OCI-LY3 (cell line): ENCODE data around the gene KRT36.

Experiments used
- H2AFZ ChIP-seq: fragments of 200-600, 300-600 bp; shearing (Covaris generic); 2 replicates; pipeline ENCODE4 v1.6.0; 2014; ENCODE audit warnings: antibody characterized with exemption, low read depth, low read length
- H3K27ac ChIP-seq: fragments of 200-600, 300-600 bp; sonication (generic); 2 replicates; pipeline ENCODE4 v1.5.1; 2014; ENCODE audit warnings: mild to moderate bottlenecking, low read length, moderate library complexity, mixed read lengths
- H3K27me3 ChIP-seq: fragments of 200-600, 300-600 bp; sonication (generic); 2 replicates; pipeline ENCODE4 v1.6.1; 2014; ENCODE audit warnings: low read depth, low read length, mixed read lengths
- H3K36me3 ChIP-seq: fragments of 200-600, 300-600 bp; sonication (generic); replicated peaks from 2 replicates; pipeline ENCODE3; 2014; ENCODE audit warnings: low read depth, low read length, mixed read lengths
- H3K4me1 ChIP-seq: fragments of 300-600, 200-600 bp; sonication (generic); 2 replicates; pipeline ENCODE4 v1.6.1; 2014; ENCODE audit warnings: low read length, mixed read lengths
- H3K4me2 ChIP-seq: fragments of 200-600, 300-600 bp; sonication (generic); 2 replicates; pipeline ENCODE4 v1.6.1; 2014; ENCODE audit warnings: low read length, mixed read lengths
- H3K4me3 ChIP-seq: fragments of 300-600, 200-600 bp; sonication (generic); 2 replicates; pipeline ENCODE4 v1.5.1; 2014; ENCODE audit warnings: antibody characterized with exemption, mild to moderate bottlenecking, low read length, moderate library complexity
- H3K79me2 ChIP-seq: fragments of 300-600, 200-600 bp; shearing (Covaris generic); 2 replicates; pipeline ENCODE4 v1.6.1; 2014; ENCODE audit warnings: mild to moderate bottlenecking, low read length, mixed read lengths
- H3K9ac ChIP-seq: fragments of 300-600, 200-600 bp; shearing (Covaris generic); 2 replicates; pipeline ENCODE4 v1.6.0; 2014; ENCODE audit warnings: mild to moderate bottlenecking, low read length, moderate library complexity
- H3K9me3 ChIP-seq: fragments of 200-600, 300-600 bp; shearing (Covaris generic); 2 replicates; pipeline ENCODE4 v1.6.1; 2014; ENCODE audit warnings: low read length, mixed read lengths; ENCODE audit not compliant: insufficient read depth
- H4K20me1 ChIP-seq: fragments of 200-600, 300-600 bp; sonication (generic); 2 replicates; pipeline ENCODE4 v1.6.1; 2016; ENCODE audit warnings: low read length, mixed read lengths; ENCODE audit not compliant: insufficient read depth
- CTCF ChIP-seq: fragments of 200-600, 300-600 bp; sonication (generic); IDR thresholded peaks from 2 replicates; pipeline ENCODE4 v1.5.1; 2014; ENCODE audit warnings: antibody characterized with exemption, low read length, low read depth
- EZH2phosphoT487 ChIP-seq: fragments of 200-600 bp; shearing (Covaris generic); IDR thresholded peaks from 2 replicates; pipeline ENCODE4 v1.6.1; 2018; ENCODE audit warnings: antibody characterized with exemption, mixed run types, low read depth

The KRT36 gene

GRCh38 chr17:41484920-41485904 lies 4.5 kb downstream of the KRT36 start:
- Histone ChIP-seq H4K20me1 (no peaks in the 10 kb centered on the region), H2AFZ (no peak overlapping the region), H3K9me3 (no peaks in the 10 kb centered on the region), H3K79me2 (no peaks in the 10 kb centered on the region), H3K4me3 (no peak overlapping the region), H3K36me3 (no peaks in the 10 kb centered on the region), H3K4me2 (no peak overlapping the region), H3K4me1 (peaks cover 6% of the 10 kb centered on the region), H3K27ac (no peak overlapping the region), H3K27me3 (no peaks in the 10 kb centered on the region), H3K9ac (no peak overlapping the region)
- no peak for TF ChIP-seq CTCF
- TF ChIP-seq EZH2phosphoT487, result no peak

GRCh38 chr17:41483991-41484826 lies 5.5 kb downstream of the KRT36 start:
- H4K20me1 ChIP-seq, result no peaks in the 10 kb centered on the region
- H3K4me2 ChIP-seq, result no peak overlapping the region
- no peak overlapping the region for H3K9ac ChIP-seq
- no peaks in the 10 kb centered on the region for H3K9me3 ChIP-seq
- H3K36me3 ChIP-seq, result no peaks in the 10 kb centered on the region
- no peaks in the 10 kb centered on the region for H3K27me3 ChIP-seq
- peaks cover 10% of the 10 kb centered on the region for H3K4me1 ChIP-seq
- H3K79me2 ChIP-seq, result no peaks in the 10 kb centered on the region
- no peak overlapping the region for H3K4me3 ChIP-seq
- no peak overlapping the region for H3K27ac ChIP-seq
- no peak overlapping the region for H2AFZ ChIP-seq
- TF ChIP-seq EZH2phosphoT487 (no peak), CTCF (no peak)

GRCh38 chr17:41483531-41483930 lies 6.2 kb downstream of the KRT36 start:
- H3K4me1 ChIP-seq, result peaks cover 10% of the 10 kb centered on the region
- no peak overlapping the region for H3K27ac ChIP-seq
- H3K27me3 ChIP-seq, result no peaks in the 10 kb centered on the region
- H3K4me3 ChIP-seq, result no peak overlapping the region
- H3K36me3 ChIP-seq, result no peaks in the 10 kb centered on the region
- H3K9me3 ChIP-seq, result no peaks in the 10 kb centered on the region
- TF ChIP-seq CTCF, result no peak
- TF ChIP-seq EZH2phosphoT487, result no peak
- no peaks in the 10 kb centered on the region for H4K20me1 ChIP-seq
- H3K79me2 ChIP-seq, result no peaks in the 10 kb centered on the region
- no peak overlapping the region for H2AFZ ChIP-seq
- H3K9ac ChIP-seq, result no peak overlapping the region
- H3K4me2 ChIP-seq, result no peak overlapping the region

- no peak within 1 kb of the TSS for H3K27ac ChIP-seq
- peaks cover 10% of the 10 kb centered on the region for H3K4me1 ChIP-seq
- TF ChIP-seq EZH2phosphoT487 (no peak), CTCF (no peak)
- H3K4me3 ChIP-seq, result no peak within 1 kb of the TSS
- H4K20me1 ChIP-seq, result no peaks in the 10 kb centered on the region
- H3K27me3 ChIP-seq, result no peaks in the 10 kb centered on the region
- no peak within 1 kb of the TSS for H3K9ac ChIP-seq
- H3K36me3 ChIP-seq, result no peaks in the 10 kb centered on the region
- no peak within 1 kb of the TSS for H3K4me2 ChIP-seq
- H3K79me2 ChIP-seq, result no peaks in the 10 kb centered on the region
- no peak within 1 kb of the TSS for H2AFZ ChIP-seq
- no peaks in the 10 kb centered on the region for H3K9me3 ChIP-seq
Observed at GRCh38 chr17:41481036-41481435, 8.7 kb downstream of the KRT36 start, which contains the start of gene KRT35. Gene KRT35, minus strand, starts transcription at chr17:41481151. Its CDS starts 54 bp downstream, at chr17:41481097.
